GM19035 (cell line): ENCODE data around the gene TBPL2.
A peak's percentile ranks its signal among the peaks of the same experiment; 100 is the strongest.
"Not testable (repeated sequence)": the region's sequence is repeated elsewhere in the genome, so short reads cannot be mapped to it uniquely, and the experiment has no call there.

Source experiments
- ATAC-seq: cut with Tn5 transposase; IDR thresholded peaks from one replicate; pipeline ENCODE4 v1.9.1; 2021; ENCODE audit not compliant: unreplicated experiment

Gene TBPL2

GRCh38 chr14:55440385-55440784, at the start of gene TBPL2:
Gene TBPL2 (minus strand): TSS chr14:55440616. CDS start chr14:55440449, 167 bp downstream.
- ATAC-seq: no peak

GRCh38 chr14:55488204-55488603, 47.8 kb upstream of the TBPL2 start:
- no peak for ATAC-seq

GRCh38 chr14:55482936-55483605, 42.7 kb upstream of the TBPL2 start:
- no peak for ATAC-seq

GRCh38 chr14:55481769-55482168, 41.4 kb upstream of the TBPL2 start:
- no peak for ATAC-seq

- no peak for ATAC-seq
Measured at GRCh38 chr14:55477680-55478079, 37.3 kb upstream of the TBPL2 start.

GRCh38 chr14:55476448-55476847, 36.0 kb upstream of the TBPL2 start:
- ATAC-seq: not testable (repeated sequence)

GRCh38 chr14:55473786-55474185, 33.4 kb upstream of the TBPL2 start:
- no peak for ATAC-seq

- ATAC-seq: no peak
Measured at GRCh38 chr14:55470025-55470424, 29.6 kb upstream of the TBPL2 start.

GRCh38 chr14:55467307-55467706, 26.9 kb upstream of the TBPL2 start:
- no peak for ATAC-seq

GRCh38 chr14:55458800-55459515, 18.5 kb upstream of the TBPL2 start:
- ATAC-seq: peak; percentile 80

GRCh38 chr14:55457496-55457895, 17.1 kb upstream of the TBPL2 start:
- ATAC-seq: no peak

- ATAC-seq: not testable (repeated sequence)
Measured at GRCh38 chr14:55456411-55456810, 16.0 kb upstream of the TBPL2 start.

- ATAC-seq: no peak
Measured at GRCh38 chr14:55454264-55455002, 14.0 kb upstream of the TBPL2 start.

GRCh38 chr14:55451950-55452349, 11.5 kb upstream of the TBPL2 start:
- no peak for ATAC-seq

GRCh38 chr14:55451398-55451797, 11.0 kb upstream of the TBPL2 start:
- ATAC-seq: no peak

- no peak for ATAC-seq
Measured at GRCh38 chr14:55450987-55451386, 10.6 kb upstream of the TBPL2 start.

GRCh38 chr14:55450539-55450938, 10.1 kb upstream of the TBPL2 start:
- ATAC-seq: no peak

GRCh38 chr14:55450124-55450523, 9.7 kb upstream of the TBPL2 start:
- no peak for ATAC-seq

GRCh38 chr14:55449116-55449515, 8.7 kb upstream of the TBPL2 start:
- ATAC-seq: no peak

- ATAC-seq: no peak
Measured at GRCh38 chr14:55448141-55448614, 7.8 kb upstream of the TBPL2 start.

- no peak for ATAC-seq
Measured at GRCh38 chr14:55446833-55447232, 6.4 kb upstream of the TBPL2 start.
